PC-9 (cell line): Measurements from ENCODE around the gene HNRNPAB. TPM values are rescaled to one million over a fixed set of nuclear protein-coding genes. Genes with fewer than 3 reads are reported as not detected.
A peak's percentile ranks its signal among the peaks of the same experiment; 100 is the strongest.

Experiments
- BruUV-seq: library from RNA; stranded (reverse); fragments of 400-500 nt; replicated peaks from 2 replicates; lab custom pipeline; 2021; lab: Mats Ljungman, UMichigan
- CTCF ChIA-PET: fragments of 300-600 bp; sonication (Branson Sonifier 250); formaldehyde crosslinking; loops from one replicate; lab custom pipeline; 2022; ENCODE audit warnings: antibody characterized with exemption; lab: Charles Lee
- POLR2A ChIA-PET: fragments of 300-600 bp; sonication (Branson Sonifier 250); formaldehyde crosslinking; loops from one replicate; lab custom pipeline; 2022; ENCODE audit warnings: antibody characterized with exemption; ENCODE audit not compliant: unreplicated experiment; lab: Charles Lee
- DNase-seq, 2 experiments: peaks; one replicate each; pipeline versions ENCODE4 v3.0.0 to v3.0.0-alpha.2; 2015 to 2022; ENCODE audit warnings: mixed read lengths in 1 of 2
- H2AFZ ChIP-seq: fragments of 200-600 bp; sonication (generic); 2 replicates; pipeline ENCODE4 v1.8.1; 2017; ENCODE audit warnings: antibody characterized with exemption
- H3F3A ChIP-seq: fragments of 200-600 bp; sonication (generic); 2 replicates; pipeline ENCODE4 v1.8.1; 2017; ENCODE audit warnings: antibody characterized with exemption, mild to moderate bottlenecking, low read depth; ENCODE audit not compliant: insufficient read depth
- H3K27ac ChIP-seq: fragments of 200-600 bp; sonication (generic); 2 replicates; pipeline ENCODE4 v1.6.1; 2016; ENCODE audit warnings: mixed run types
- H3K27me3 ChIP-seq: fragments of 200-600 bp; sonication (generic); 2 replicates; pipeline ENCODE4 v1.6.1; 2016; ENCODE audit warnings: low read depth, mixed run types; ENCODE audit not compliant: insufficient read depth
- H3K36me3 ChIP-seq: fragments of 200-600 bp; sonication (generic); 2 replicates; pipeline ENCODE4 v1.6.1; 2016; ENCODE audit warnings: low read depth, mixed run types
- H3K4me1 ChIP-seq: fragments of 200-600 bp; sonication (generic); replicated peaks from 2 replicates; pipeline ENCODE4 v1.6.1; 2016; ENCODE audit warnings: mixed run types; ENCODE audit not compliant: insufficient read depth
- H3K4me2 ChIP-seq: fragments of 200-600 bp; sonication (generic); 2 replicates; pipeline ENCODE4 v1.6.1; 2017; ENCODE audit warnings: mixed run types
- H3K4me3 ChIP-seq: fragments of 200-600 bp; sonication (generic); 2 replicates; pipeline ENCODE4 v1.6.1; 2016; ENCODE audit warnings: mixed run types
- H3K79me2 ChIP-seq: fragments of 200-600 bp; sonication (generic); 2 replicates; pipeline ENCODE4 v1.6.1; 2017; ENCODE audit warnings: low read depth, mixed run types
- H3K9me2 ChIP-seq: fragments of 200-600 bp; sonication (generic); 2 replicates; pipeline ENCODE4 v1.8.1; 2017; ENCODE audit warnings: mild to moderate bottlenecking; ENCODE audit not compliant: insufficient read depth
- H3K9me3 ChIP-seq: fragments of 200-600 bp; sonication (generic); 2 replicates; pipeline ENCODE4 v1.8.1; 2016; ENCODE audit warnings: low read depth; ENCODE audit not compliant: insufficient read depth
- H4K20me1 ChIP-seq: fragments of 200-600 bp; sonication (generic); 2 replicates; pipeline ENCODE4 v1.8.1; 2017; ENCODE audit not compliant: insufficient read depth
- EZH2 ChIP-seq: fragments of 200-600 bp; sonication (generic); IDR thresholded peaks from 2 replicates; pipeline ENCODE4 v1.8.0; 2017; ENCODE audit warnings: antibody characterized with exemption, low read depth
- intact Hi-C: fragments of 100-400 bp; cut with micrococcal nuclease; formaldehyde crosslinking; loops from one replicate; pipeline ENCODE4 v1.10.0; 2022; ENCODE audit not compliant: unreplicated experiment
- total RNA-seq: library from RNA; stranded (reverse); gene quantifications from 2 replicates; pipeline ENCODE4 v1.2.3, GENCODE V29; 2021
- TF ChIP-seq, protein P1 (sequence below): fragments of 200-600 bp; sonication (generic); conservative IDR thresholded peaks from 2 replicates; pipeline ENCODE4 v1.6.1; 2017; ENCODE audit warnings: mixed run types, antibody characterized with exemption, mild to moderate bottlenecking, moderate library complexity

HNRNPAB gene
- total RNA-seq, 1 experiment from 2014 or later, result 193 TPM

DNA sequence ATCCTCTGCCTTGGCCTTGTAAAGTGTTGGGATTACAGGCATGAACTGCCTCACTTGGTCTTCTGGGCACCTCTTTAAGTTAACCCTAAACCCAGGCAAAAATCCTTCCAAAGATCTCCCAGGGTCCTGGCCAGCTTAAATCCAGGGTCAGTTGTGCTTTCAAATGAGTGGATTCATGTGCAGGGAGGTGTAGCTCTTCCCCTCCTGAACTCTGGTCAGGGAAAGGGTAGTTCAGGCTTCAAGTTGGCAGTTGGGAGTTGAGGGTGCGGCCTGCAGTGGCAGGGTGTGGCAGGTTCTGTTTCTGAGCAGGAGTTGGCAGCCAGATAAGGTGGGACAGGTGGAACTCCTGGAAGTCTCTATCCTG is 3.6 kb downstream of the HNRNPAB start:
- ChIA-PET POLR2A (no interaction called here), CTCF (no interaction called here)
- Histone ChIP-seq H3K4me2 (no peak overlapping the region), H2AFZ (no peak overlapping the region), H3F3A (peaks cover 72% of the 10 kb centered on the region), H3K36me3 (peaks cover 53% of the 10 kb centered on the region), H3K9me2 (no peaks in the 10 kb centered on the region), H3K4me1 (peaks cover 22% of the 10 kb centered on the region), H4K20me1 (peaks cover 73% of the 10 kb centered on the region), H3K27me3 (no peaks in the 10 kb centered on the region), H3K79me2 (peaks cover 59% of the 10 kb centered on the region), H3K4me3 (no peak overlapping the region), H3K27ac (no peak overlapping the region), H3K9me3 (no peaks in the 10 kb centered on the region)
- no peak for DNase-seq
- intact Hi-C loops, result no loop called here
- BruUV-seq, result no TSS peak
- TF ChIP-seq, protein P1, sequence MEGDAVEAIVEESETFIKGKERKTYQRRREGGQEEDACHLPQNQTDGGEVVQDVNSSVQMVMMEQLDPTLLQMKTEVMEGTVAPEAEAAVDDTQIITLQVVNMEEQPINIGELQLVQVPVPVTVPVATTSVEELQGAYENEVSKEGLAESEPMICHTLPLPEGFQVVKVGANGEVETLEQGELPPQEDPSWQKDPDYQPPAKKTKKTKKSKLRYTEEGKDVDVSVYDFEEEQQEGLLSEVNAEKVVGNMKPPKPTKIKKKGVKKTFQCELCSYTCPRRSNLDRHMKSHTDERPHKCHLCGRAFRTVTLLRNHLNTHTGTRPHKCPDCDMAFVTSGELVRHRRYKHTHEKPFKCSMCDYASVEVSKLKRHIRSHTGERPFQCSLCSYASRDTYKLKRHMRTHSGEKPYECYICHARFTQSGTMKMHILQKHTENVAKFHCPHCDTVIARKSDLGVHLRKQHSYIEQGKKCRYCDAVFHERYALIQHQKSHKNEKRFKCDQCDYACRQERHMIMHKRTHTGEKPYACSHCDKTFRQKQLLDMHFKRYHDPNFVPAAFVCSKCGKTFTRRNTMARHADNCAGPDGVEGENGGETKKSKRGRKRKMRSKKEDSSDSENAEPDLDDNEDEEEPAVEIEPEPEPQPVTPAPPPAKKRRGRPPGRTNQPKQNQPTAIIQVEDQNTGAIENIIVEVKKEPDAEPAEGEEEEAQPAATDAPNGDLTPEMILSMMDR, result no peak

DNA sequence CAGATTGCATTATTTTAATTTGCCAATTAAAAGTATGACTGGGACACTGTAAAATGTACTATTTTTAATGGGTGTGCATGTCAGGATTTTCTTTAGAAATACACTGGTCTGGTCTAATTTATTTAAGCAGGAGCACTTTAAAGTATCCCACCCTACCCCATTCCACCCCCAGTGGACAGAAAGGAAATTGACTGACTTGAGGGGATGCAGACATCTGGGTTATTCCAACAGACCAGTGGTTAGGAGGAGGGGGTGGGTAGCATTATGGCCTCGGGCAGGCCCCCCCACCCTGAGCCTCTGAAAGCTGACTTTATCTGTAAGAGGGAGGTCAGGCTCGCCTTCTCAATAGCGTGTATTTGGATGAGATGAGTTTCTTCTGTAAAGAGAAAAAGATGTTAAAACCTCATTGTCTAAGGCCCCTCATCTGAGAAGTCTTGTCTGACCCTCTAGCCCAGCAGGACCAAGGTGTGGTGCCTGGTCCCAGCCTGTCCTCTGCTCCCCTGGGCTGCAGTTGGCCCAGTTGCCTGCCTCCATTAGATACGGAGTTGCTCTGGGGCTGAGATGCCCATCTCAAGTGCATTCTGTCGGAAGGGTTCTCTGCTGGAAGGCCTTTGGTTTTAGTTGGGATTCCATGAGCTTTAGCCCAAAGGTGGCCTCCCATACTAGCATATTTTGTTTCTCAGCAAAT is 4.4 kb downstream of the HNRNPAB start:
- H3K4me2 ChIP-seq, result no peak overlapping the region
- no peaks in the 10 kb centered on the region for H3K9me3 ChIP-seq
- CTCF ChIA-PET, result no interaction called here
- peaks cover 78% of the 10 kb centered on the region for H4K20me1 ChIP-seq
- intact Hi-C loops, result no loop called here
- no peak overlapping the region for H3K4me3 ChIP-seq
- no peaks in the 10 kb centered on the region for H3K27me3 ChIP-seq
- peaks cover 53% of the 10 kb centered on the region for H3K36me3 ChIP-seq
- TF ChIP-seq, protein P1, result peak; percentile 32; the same call in 1 of the 2 replicates
- no peak for TF ChIP-seq EZH2
- H3K4me1 ChIP-seq, result peaks cover 22% of the 10 kb centered on the region
- no TSS peak for BruUV-seq
- no peak for DNase-seq
- H3F3A ChIP-seq, result peaks cover 79% of the 10 kb centered on the region
- POLR2A ChIA-PET, result no interaction called here
- no peaks in the 10 kb centered on the region for H3K9me2 ChIP-seq
- H2AFZ ChIP-seq, result no peak overlapping the region
- H3K27ac ChIP-seq, result no peak overlapping the region
- peaks cover 59% of the 10 kb centered on the region for H3K79me2 ChIP-seq

- Histone ChIP-seq H3K27ac (no peak overlapping the region), H3K4me3 (no peak overlapping the region), H3K79me2 (peaks cover 53% of the 10 kb centered on the region), H3K9me2 (no peaks in the 10 kb centered on the region), H3K27me3 (no peaks in the 10 kb centered on the region), H3K9me3 (no peaks in the 10 kb centered on the region), H3K4me2 (no peak overlapping the region), H4K20me1 (peaks cover 84% of the 10 kb centered on the region), H3F3A (peaks cover 88% of the 10 kb centered on the region), H3K4me1 (peaks cover 22% of the 10 kb centered on the region), H2AFZ (no peak overlapping the region), H3K36me3 (peaks cover 53% of the 10 kb centered on the region)
- TF ChIP-seq, protein P1, result no peak
- no peak for TF ChIP-seq EZH2
- BruUV-seq, result no TSS peak
- CTCF ChIA-PET, result interaction anchor here (0.5 kb wide), 2 partner anchors 214 to 631 kb away, joined by 4 read pairs; no protein-coding TSS in a partner anchor
- intact Hi-C loops, result no loop called here
- no peak for DNase-seq
- POLR2A ChIA-PET, result interaction anchor here (0.8 kb wide), 1 partner anchor 1585 kb away, joined by 6 read pairs; no protein-coding TSS in a partner anchor
Observed at GRCh38 chr5:178209334-178210072, 5.2 kb downstream of the HNRNPAB start.
